Measurements from ENCODE around the gene P2RY14.

DNA sequence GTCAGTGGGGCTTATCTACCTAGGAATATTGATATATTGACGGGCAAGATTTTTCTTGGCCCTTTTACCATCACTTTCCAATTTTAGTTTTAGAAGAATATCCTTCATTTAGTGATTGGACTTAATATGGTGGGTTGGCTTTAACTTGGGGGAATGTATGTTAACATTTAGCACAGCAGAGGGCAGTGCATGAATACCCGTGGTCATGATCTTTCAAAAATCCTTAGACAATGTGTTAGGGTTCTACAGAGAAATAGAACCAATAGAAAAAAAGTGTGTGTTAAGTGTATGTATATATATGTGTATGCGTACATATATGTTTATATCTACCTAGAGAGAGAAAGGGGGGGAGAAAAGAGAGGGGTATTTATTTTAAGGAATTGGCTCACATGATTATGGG is 112.2 kb downstream of the P2RY14 start:
- TF ChIP-seq, protein P1, sequence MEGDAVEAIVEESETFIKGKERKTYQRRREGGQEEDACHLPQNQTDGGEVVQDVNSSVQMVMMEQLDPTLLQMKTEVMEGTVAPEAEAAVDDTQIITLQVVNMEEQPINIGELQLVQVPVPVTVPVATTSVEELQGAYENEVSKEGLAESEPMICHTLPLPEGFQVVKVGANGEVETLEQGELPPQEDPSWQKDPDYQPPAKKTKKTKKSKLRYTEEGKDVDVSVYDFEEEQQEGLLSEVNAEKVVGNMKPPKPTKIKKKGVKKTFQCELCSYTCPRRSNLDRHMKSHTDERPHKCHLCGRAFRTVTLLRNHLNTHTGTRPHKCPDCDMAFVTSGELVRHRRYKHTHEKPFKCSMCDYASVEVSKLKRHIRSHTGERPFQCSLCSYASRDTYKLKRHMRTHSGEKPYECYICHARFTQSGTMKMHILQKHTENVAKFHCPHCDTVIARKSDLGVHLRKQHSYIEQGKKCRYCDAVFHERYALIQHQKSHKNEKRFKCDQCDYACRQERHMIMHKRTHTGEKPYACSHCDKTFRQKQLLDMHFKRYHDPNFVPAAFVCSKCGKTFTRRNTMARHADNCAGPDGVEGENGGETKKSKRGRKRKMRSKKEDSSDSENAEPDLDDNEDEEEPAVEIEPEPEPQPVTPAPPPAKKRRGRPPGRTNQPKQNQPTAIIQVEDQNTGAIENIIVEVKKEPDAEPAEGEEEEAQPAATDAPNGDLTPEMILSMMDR (IDR thresholded peaks at IDR 0.05) = no peak
- TF ChIP-seq POLR2AphosphoS5 (IDR thresholded peaks at IDR 0.05) = no peak

Measured in prostate gland (tissue), 2 donors.